GM19193 (cell line): ENCODE data around the gene WDPCP.
A peak's percentile ranks its signal among the peaks of the same experiment; 100 is the strongest.

ENCODE experiments used
- POLR2A ChIP-seq: IDR thresholded peaks from 4 replicates; pipeline ENCODE4 v1.6.1; 2011; ENCODE audit not compliant: insufficient read depth, insufficient read length; ENCODE audit errors: extremely low read depth

WDPCP gene

DNA sequence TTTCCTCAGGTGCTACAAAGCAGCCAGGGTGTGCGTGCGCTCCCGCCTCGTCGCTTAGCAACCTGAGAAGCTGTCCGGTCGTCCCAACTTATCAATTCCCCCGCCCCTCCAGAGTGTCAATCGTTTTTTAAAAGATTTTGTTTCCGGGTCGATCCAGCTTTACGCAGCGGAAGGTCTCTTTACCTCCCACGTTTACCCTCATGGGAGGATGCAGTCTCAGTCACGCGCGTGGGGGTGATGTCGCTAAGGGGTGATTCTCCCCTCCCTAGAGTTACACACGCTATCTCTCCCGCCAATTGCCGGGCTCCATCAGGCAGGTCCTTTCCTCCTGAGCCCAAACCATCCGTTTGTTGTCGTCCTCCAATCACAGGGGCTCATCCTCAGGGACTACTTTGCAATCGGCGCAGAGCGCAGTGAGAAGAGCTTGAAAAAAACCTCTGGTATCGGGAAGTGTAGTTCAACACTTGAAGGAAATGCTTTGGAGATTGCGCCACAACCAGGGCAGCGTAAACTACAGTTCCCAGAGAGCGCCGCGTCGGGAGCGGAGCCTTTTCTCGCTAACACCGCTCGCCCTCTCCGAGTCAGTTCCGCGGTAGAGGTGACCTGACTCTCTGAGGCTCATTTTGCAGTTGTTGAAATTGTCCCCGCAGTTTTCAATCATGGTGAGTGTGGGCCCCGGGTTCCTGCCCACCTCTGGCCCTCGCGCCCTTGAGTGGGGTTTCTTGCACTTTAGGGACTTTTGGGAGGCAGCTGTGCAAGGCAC is at the start of gene WDPCP, which contains the start of gene MDH1:
WDPCP (minus strand) TSS at position 93 of the 763 bp plus-strand sequence. CDS start 206 bp downstream, outside the sequence.
MDH1 (plus strand) TSS at position 579 of the 763 bp plus-strand sequence; CDS start at position 660, 81 bp downstream.
- TF ChIP-seq POLR2A, result peak; percentile 89

DNA sequence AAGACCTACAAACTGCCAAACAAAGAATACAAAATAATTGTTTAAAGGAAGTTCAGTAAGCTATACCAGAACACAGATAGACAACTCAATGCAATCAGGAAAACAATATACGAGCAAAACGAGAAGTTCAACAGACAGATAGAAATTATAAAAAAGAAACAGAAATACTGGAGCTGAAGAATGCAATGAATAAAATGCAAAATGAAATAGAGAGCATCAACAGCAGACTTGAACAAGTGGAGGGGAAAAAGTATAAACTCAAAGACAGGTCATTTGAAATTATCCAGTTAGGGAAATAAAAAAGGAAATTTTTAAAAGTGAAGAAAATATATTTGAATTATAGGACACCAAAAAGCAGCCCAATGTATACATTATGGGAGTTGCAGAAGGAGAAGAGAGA is 44.1 kb upstream of the WDPCP start:
- no peak for TF ChIP-seq POLR2A

GRCh38 chr2:63631501-63631900 is 43.2 kb upstream of the WDPCP start:
- no peak for TF ChIP-seq POLR2A

DNA sequence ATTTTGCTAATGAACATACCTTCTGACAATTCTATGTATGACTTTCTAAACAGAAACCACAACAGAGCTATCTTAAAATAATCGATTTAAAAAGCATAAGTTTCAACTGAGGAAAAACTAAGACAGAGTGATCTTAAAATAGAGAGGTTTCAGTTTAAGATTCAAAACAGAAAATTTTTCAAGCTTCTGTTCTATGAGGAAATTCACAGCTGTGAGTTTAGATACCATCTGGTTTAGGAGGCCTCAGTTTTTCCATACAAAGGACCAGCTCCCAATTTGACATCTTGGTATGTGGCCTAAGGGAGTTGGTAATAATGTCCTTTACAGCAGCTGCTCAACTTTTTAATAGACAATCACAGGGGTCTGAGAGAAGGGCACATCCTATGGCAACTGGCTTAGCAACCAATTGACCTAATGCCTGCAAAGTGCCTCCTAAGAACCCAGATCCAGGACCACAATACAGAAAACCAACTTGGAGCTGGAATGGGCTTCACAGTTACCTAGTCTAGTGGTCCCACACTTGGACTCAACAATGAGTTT is 40.2 kb upstream of the WDPCP start:
- TF ChIP-seq POLR2A, result no peak

DNA sequence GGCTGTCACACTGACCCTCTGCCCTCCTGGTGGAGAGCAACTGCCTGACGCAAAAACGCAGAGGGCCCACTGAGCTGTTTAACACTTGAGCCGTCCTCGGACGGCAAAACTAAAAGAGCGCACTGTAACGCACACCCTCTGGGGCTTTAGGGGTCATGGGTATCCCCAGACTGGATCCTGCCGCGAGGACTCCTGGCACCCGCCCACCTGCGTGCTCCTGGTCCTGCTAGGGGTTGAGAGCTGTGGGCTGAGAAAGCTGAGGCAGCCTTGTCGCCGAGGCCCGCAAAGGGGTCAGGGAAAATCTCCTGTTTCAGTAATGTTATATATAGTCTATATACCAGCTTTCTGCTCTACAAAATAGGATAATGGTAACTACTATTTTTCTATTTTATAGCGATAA is 39.6 kb upstream of the WDPCP start:
- no peak for TF ChIP-seq POLR2A

GRCh38 chr2:63622751-63623150 is 34.5 kb upstream of the WDPCP start:
- no peak for TF ChIP-seq POLR2A

DNA sequence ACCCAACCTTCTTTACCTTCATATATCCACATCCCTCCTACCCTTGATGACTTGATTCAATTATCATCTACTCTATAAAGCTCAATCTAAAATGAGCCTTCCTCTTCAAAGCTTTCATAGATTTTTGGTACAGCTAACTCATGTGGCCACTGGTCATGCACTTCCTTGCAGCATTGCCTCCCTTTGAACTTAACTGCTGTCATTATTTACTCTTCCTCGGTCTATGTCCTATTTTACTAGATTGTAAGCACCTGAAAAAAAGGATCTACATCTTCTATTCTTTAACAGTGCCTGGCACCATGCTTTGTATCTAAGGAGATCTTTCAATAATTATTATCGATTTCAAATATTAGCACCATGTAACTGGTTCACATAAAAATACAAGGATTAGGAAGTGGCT is 31.1 kb upstream of the WDPCP start:
- TF ChIP-seq POLR2A, result no peak

DNA sequence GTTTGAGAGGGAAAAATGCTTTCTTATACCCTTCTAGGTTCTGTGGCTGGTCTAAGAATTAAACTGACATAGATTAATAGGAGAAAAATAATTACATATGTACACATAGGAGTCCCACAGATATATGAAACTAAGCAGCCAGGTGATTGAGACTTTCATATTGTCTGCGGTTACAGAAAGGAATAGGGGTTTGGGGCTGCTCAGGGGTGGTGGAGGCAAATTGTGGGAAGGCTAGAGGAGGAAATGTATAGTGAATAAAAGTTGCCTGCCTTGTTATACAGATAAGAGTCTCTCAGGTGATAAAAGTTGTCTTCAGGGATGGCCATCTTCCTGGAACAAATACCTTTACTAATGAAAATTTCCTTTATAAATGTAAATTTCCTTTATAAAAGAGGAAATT is 29.1 kb upstream of the WDPCP start:
- TF ChIP-seq POLR2A, result no peak

DNA sequence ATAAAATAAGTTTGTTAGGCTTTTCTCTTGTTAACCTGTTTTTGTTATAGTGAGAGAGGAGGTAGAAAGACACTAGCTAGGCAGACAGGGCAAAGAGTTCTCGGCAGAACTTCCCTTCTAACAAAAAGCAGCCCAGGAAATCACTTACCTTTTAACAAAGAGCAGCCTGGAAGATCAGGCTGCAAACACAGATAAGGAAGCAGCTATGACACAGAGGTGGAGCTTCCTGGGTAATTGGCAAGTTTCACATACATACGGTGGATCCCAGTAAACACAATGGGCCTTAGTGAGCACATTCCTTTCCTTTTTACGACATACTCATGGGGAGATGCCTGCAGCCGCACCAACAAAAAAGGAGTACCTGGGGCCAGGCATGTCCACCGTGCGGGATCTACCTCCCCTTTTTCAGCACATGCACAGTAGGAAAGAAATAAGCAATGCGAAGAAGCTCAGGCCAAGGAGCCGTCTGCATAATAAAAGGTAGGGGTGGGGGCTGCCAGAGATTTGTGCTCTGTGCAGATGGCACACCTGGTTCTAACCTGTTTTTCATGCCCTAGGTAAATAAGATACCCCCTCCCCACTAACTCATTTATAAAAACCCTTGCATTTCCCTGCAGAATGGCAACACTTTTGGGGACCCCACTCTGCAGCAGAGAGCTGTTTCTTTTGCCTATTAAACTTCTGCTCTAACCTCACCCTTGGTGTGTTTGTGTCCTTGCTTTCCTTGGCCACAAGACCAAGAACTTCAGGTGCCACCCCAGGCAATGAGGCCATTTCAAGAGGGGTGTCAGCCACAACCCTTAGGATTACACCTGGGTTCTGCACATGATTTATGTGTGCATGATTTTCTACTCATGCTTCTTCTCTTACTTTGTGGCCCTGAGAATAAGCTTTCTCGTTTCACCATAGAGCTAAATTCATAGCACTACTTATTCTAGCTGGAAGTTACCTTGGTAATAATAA is 27.0 kb upstream of the WDPCP start:
- no peak for TF ChIP-seq POLR2A

GRCh38 chr2:63614448-63614968 is 26.2 kb upstream of the WDPCP start:
- no peak for TF ChIP-seq POLR2A

GRCh38 chr2:63613391-63613901 is 25.2 kb upstream of the WDPCP start:
- TF ChIP-seq POLR2A, result no peak

DNA sequence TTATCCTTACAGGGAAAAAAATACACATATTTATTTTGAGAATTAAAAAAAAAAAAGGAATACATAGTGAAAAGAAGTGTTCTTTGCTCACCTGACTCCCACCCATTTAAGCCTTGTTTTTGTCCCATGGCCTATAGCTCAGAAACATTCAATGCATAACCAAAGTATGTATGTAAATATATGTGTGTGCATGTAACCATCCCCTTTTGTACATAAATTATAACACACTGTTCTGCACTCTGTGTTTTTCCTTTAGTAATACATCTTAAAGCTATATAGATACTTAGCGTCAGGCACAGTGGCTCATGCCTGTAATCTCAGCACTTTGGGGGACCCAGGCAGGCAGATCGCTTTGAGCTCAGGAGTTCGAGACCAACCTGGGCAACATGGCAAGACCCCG is 22.2 kb upstream of the WDPCP start:
- no peak for TF ChIP-seq POLR2A

DNA sequence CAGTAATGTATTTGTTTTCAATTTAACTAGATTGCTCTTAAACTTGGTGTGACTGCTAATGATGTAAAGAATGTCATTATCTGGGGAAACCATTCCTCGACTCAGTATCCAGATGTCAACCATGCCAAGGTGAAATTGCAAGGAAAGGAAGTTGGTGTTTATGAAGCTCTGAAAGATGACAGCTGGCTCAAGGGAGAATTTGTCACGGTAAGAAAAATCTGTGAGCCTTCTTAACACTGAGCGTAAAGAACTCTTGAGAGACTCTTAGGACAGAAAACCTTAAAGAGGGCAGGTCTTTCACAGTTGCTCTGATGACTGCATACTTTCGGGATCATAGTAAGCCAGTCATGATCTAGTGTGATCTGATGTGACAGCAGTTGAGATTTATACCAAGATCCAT is 16.4 kb upstream of the WDPCP start:
- no peak for TF ChIP-seq POLR2A

DNA sequence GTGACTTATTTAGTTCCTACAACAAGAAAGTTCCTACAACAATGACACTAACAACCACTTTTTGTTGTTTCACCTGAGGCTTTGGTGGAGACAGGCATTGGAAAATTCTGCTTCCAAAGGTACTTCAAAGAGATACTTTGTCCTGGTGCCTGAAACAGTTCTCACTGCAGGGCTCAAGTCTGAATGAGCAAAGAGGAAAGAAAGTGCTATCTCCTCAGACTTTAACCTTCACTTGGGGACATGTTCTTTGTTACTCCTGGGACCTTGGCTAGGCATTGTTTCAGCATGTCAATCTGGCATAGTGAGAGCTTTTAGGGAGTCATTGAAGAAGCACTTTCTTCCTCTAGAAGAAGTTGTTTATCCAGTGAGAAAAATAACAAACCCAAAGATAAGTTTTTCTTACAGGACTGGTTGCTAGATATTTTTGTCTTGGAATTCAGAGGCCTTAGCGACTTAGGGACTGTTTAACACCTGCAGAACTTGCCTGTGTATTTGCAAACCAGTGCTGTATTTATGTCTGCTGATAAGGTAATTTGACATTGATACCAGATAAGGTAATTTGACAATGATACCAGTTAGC is 12.7 kb upstream of the WDPCP start:
- no peak for TF ChIP-seq POLR2A

GRCh38 chr2:63598981-63599380 is 10.7 kb upstream of the WDPCP start:
- no peak for TF ChIP-seq POLR2A

- no peak for TF ChIP-seq POLR2A
Observed at GRCh38 chr2:63596401-63596883, 8.2 kb upstream of the WDPCP start.
